ENCODE data around the gene NR3C2. TPM values are rescaled to one million over a fixed set of nuclear protein-coding genes. Genes with fewer than 3 reads are reported as not detected.

Gene NR3C2
- total and polyA plus RNA-seq, 2 experiments from 2014 or later = 1.2 to 3.0 TPM

- no peaks in the 10 kb centered on the region for H3K9me2 ChIP-seq (ENCODE audit: insufficient read depth)
- no peaks in the 10 kb centered on the region for H3K79me2 ChIP-seq (replicated peaks; ENCODE audit: insufficient read depth)
- no peaks in the 10 kb centered on the region for H4K20me1 ChIP-seq (replicated peaks; ENCODE audit: insufficient read depth)
- TF ChIP-seq REST (IDR thresholded peaks at IDR 0.05; ENCODE audit: unreplicated experiment) (no peak), ZNF331 (CRISPR knock-in tag; IDR thresholded peaks at IDR 0.05; ENCODE audit: low read depth) (no peak), EZH2 (IDR thresholded peaks at IDR 0.05; ENCODE audit: low read depth, unreplicated experiment) (no peak), STAT1 (IDR thresholded peaks at IDR 0.05; ENCODE audit: unreplicated experiment) (no peak), ZNF462 (CRISPR knock-in tag; IDR thresholded peaks at IDR 0.05) (no peak), ETS1 (IDR thresholded peaks at IDR 0.05) (no peak), ZNF114 (CRISPR knock-in tag; IDR thresholded peaks at IDR 0.05) (no peak), EZH2phosphoT487 (IDR thresholded peaks at IDR 0.05; ENCODE audit: unreplicated experiment) (no peak), NANOG (IDR thresholded peaks at IDR 0.05; ENCODE audit: borderline replicate concordance) (no peak), JUNB (IDR thresholded peaks at IDR 0.05; ENCODE audit: unreplicated experiment) (no peak), CREB1 (CRISPR knock-in tag; IDR thresholded peaks at IDR 0.05; ENCODE audit: low read depth) (no peak), POLR2AphosphoS5 (IDR thresholded peaks at IDR 0.05; ENCODE audit: low read depth) (no peak), CTCF (conservative IDR thresholded peaks at IDR 0.05; ENCODE audit: low read depth in 2 of 2) (no peak)
- no peaks in the 10 kb centered on the region for H3K4me1 ChIP-seq (ENCODE audit: insufficient read depth)
- Mint-ChIP-seq H3K27ac (no peak overlapping the region), H3K4me3 (no peak overlapping the region), H3K27me3 (ENCODE audit: insufficient read depth, low read depth, poor library complexity) (peaks cover 10% of the 10 kb centered on the region), H3K9me3 (peaks cover 35% of the 10 kb centered on the region), H3K4me1 (peaks cover 2% of the 10 kb centered on the region; the same call in 2 of the 3 replicates), H3K36me3 (ENCODE audit: low read depth) (peaks cover 43% of the 10 kb centered on the region)
- DNase-seq (ENCODE audit: low spot score) (no peak), ATAC-seq (no peak)
- H3K27me3 ChIP-seq (ENCODE audit: insufficient read depth) = no peaks in the 10 kb centered on the region
- H3F3A ChIP-seq (replicated peaks; ENCODE audit: low read depth) = no peaks in the 10 kb centered on the region
- no peak overlapping the region for H3K4me2 ChIP-seq
- H2AFZ ChIP-seq = no peak overlapping the region
- no peak overlapping the region for H3K4me3 ChIP-seq
- peaks cover 6% of the 10 kb centered on the region; the same call in 1 of the 2 replicates for H3K36me3 ChIP-seq (ENCODE audit: insufficient read depth)
- no peak overlapping the region for H3K27ac ChIP-seq (ENCODE audit: low read depth)
Measured at GRCh38 chr4:148076964-148077363, 365.2 kb downstream of the NR3C2 start.
